ENCODE measurements around the gene FMO5.

The FMO5 gene

GRCh38 chr1:147142886-147143285 is 82.3 kb downstream of the FMO5 start:
- no peak for DNase-seq (ENCODE audit: low read depth in 2 of 2)
